Measurements from ENCODE around the gene HIVEP1.

HIVEP1 gene

DNA sequence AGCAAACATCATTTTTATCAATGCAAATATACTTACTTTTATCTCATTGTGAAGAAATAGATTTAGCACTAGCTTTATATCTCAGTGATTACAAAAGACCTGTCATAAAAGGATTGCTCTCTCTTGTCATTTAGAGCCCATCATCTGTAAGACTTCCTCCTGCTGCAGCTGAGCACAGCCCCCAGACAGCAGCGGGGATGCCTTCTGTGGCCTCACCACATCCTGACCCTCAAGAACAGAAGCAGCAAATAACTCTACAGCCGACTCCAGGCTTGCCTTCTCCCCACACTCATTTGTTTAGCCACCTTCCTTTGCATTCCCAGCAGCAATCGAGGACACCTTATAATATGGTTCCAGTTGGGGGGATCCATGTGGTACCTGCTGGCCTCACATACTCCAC is 151.0 kb downstream of the HIVEP1 start:
- no peak for DNase-seq (ENCODE audit: extremely low spot score)
- ChIA-PET POLR2A (no interaction called here), CTCF (no interaction called here)
- TF ChIP-seq TARDBP (IDR thresholded peaks at IDR 0.05) (no peak), FOXM1 (IDR thresholded peaks at IDR 0.05; ENCODE audit: borderline replicate concordance) (no peak), ZNF384 (IDR thresholded peaks at IDR 0.05) (no peak), BHLHE40 (IDR thresholded peaks at IDR 0.05; ENCODE audit: borderline replicate concordance) (no peak), NFRKB (IDR thresholded peaks at IDR 0.05) (no peak), HDGF (IDR thresholded peaks at IDR 0.05; ENCODE audit: borderline replicate concordance) (no peak), SP1 (IDR thresholded peaks at IDR 0.05) (no peak), ARNT (IDR thresholded peaks at IDR 0.05) (no peak), FOXA1 (IDR thresholded peaks at IDR 0.05) (no peak), ELF4 (IDR thresholded peaks at IDR 0.05) (no peak), FOXK2 (IDR thresholded peaks at IDR 0.05) (no peak)
- TF ChIP-seq, protein P1, sequence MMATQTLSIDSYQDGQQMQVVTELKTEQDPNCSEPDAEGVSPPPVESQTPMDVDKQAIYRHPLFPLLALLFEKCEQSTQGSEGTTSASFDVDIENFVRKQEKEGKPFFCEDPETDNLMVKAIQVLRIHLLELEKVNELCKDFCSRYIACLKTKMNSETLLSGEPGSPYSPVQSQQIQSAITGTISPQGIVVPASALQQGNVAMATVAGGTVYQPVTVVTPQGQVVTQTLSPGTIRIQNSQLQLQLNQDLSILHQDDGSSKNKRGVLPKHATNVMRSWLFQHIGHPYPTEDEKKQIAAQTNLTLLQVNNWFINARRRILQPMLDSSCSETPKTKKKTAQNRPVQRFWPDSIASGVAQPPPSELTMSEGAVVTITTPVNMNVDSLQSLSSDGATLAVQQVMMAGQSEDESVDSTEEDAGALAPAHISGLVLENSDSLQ (IDR thresholded peaks at IDR 0.05), result no peak

DNA sequence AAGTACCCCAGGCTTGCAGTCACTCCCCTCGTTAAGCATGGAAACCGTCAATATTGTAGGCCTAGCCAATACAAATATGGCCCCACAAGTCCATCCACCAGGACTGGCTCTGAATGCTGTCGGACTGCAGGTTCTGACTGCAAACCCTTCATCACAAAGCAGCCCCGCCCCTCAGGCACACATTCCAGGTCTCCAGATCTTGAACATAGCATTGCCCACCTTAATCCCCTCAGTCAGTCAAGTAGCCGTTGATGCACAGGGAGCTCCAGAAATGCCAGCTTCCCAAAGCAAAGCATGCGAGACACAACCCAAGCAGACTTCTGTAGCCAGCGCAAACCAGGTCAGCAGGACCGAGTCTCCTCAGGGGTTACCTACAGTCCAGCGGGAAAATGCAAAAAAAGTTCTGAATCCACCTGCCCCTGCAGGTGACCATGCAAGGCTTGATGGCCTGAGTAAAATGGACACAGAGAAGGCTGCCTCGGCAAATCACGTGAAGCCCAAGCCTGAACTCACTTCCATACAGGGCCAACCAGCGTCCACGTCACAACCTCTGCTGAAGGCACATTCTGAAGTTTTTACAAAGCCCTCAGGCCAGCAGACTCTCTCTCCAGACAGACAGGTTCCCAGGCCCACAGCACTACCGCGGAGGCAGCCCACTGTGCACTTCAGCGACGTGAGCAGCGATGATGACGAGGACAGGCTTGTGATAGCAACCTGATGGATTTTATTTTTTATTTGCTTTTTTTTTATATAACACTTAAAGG is 151.8 kb downstream of the HIVEP1 start:
- ChIA-PET CTCF (no interaction called here), POLR2A (no interaction called here)
- TF ChIP-seq HDGF (IDR thresholded peaks at IDR 0.05; ENCODE audit: borderline replicate concordance), result no peak
- no peak for TF ChIP-seq FOXK2 (IDR thresholded peaks at IDR 0.05)
- no peak for TF ChIP-seq ARNT (IDR thresholded peaks at IDR 0.05)
- no peak for TF ChIP-seq FOXA1 (IDR thresholded peaks at IDR 0.05)
- no peak for TF ChIP-seq SUZ12 (IDR thresholded peaks at IDR 0.05)
- TF ChIP-seq NFRKB (IDR thresholded peaks at IDR 0.05), result no peak
- no peak for TF ChIP-seq ELF4 (IDR thresholded peaks at IDR 0.05)
- TF ChIP-seq, protein P1 (IDR thresholded peaks at IDR 0.05), result no peak
- TF ChIP-seq ZNF384 (IDR thresholded peaks at IDR 0.05), result no peak
- DNase-seq (ENCODE audit: extremely low spot score), result no peak

- no peak for DNase-seq (ENCODE audit: extremely low spot score)
- TF ChIP-seq, protein P1 (IDR thresholded peaks at IDR 0.05), result no peak
- no peak for TF ChIP-seq ARNT (IDR thresholded peaks at IDR 0.05)
- TF ChIP-seq FOXM1 (IDR thresholded peaks at IDR 0.05; ENCODE audit: borderline replicate concordance), result no peak
- no peak for TF ChIP-seq LEF1 (IDR thresholded peaks at IDR 0.05; ENCODE audit: borderline replicate concordance)
- TF ChIP-seq BHLHE40 (IDR thresholded peaks at IDR 0.05; ENCODE audit: borderline replicate concordance), result no peak
- TF ChIP-seq ZNF384 (IDR thresholded peaks at IDR 0.05), result no peak
- CTCF ChIA-PET, result no interaction called here
- POLR2A ChIA-PET, result no interaction called here
These were observed 152.3 kb downstream of the HIVEP1 start for GRCh38 chr6:12164508-12164770.

GRCh38 chr6:12165297-12165696 is 153.2 kb downstream of the HIVEP1 start:
- POLR2A ChIA-PET, result no interaction called here
- CTCF ChIA-PET, result no interaction called here
- no peak for DNase-seq (ENCODE audit: extremely low spot score)
- TF ChIP-seq, protein P1 (IDR thresholded peaks at IDR 0.05), result no peak
- TF ChIP-seq BHLHE40 (IDR thresholded peaks at IDR 0.05; ENCODE audit: borderline replicate concordance) (no peak), FOXA1 (IDR thresholded peaks at IDR 0.05) (no peak), L3MBTL2 (conservative IDR thresholded peaks at IDR 0.05) (no peak), HDGF (IDR thresholded peaks at IDR 0.05; ENCODE audit: borderline replicate concordance) (no peak), NFRKB (IDR thresholded peaks at IDR 0.05) (no peak), ARNT (IDR thresholded peaks at IDR 0.05) (no peak), ZNF384 (IDR thresholded peaks at IDR 0.05) (no peak), CTBP1 (IDR thresholded peaks at IDR 0.05; ENCODE audit: borderline replicate concordance) (no peak), SP1 (IDR thresholded peaks at IDR 0.05) (no peak), LEF1 (IDR thresholded peaks at IDR 0.05; ENCODE audit: borderline replicate concordance) (no peak)

DNA sequence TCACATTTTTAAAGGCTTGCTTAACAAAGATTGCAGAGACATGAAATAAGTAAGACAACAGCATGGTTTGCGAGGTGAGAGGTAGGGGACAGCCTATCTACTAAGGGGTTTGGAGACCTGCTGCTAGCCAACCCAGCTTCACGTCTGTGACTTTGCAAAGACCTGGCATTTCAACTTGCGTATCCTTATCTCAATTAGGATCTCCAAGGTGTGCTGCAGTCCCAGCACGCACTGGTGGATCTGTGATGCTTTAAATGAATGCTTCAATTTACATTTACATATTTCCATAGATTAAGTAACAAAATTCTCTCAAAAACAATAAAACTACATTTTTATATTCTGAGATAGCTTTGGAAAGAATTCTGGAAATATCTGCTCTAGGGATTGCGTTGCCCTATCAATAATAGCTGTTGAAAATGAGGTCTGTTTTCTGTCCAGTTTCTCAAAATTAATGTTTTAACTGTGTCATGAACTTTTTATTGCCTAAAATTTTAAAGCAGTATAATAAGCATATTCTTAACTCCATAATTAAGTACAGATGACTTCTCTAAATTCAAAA is 153.7 kb downstream of the HIVEP1 start:
- DNase-seq (ENCODE audit: extremely low spot score), result no peak
- POLR2A ChIA-PET, result no interaction called here
- CTCF ChIA-PET, result no interaction called here
- TF ChIP-seq, protein P1 (IDR thresholded peaks at IDR 0.05), result no peak
- TF ChIP-seq FOXM1 (IDR thresholded peaks at IDR 0.05; ENCODE audit: borderline replicate concordance) (no peak), FOXK2 (IDR thresholded peaks at IDR 0.05) (no peak), CTBP1 (IDR thresholded peaks at IDR 0.05; ENCODE audit: borderline replicate concordance) (no peak), TARDBP (IDR thresholded peaks at IDR 0.05) (no peak), L3MBTL2 (conservative IDR thresholded peaks at IDR 0.05) (no peak), BHLHE40 (IDR thresholded peaks at IDR 0.05; ENCODE audit: borderline replicate concordance) (no peak), SUZ12 (IDR thresholded peaks at IDR 0.05) (no peak), FOXA1 (IDR thresholded peaks at IDR 0.05) (no peak), ZNF384 (IDR thresholded peaks at IDR 0.05) (no peak), LEF1 (IDR thresholded peaks at IDR 0.05; ENCODE audit: borderline replicate concordance) (no peak), HDGF (IDR thresholded peaks at IDR 0.05; ENCODE audit: borderline replicate concordance) (no peak), ARNT (IDR thresholded peaks at IDR 0.05) (no peak), NFRKB (IDR thresholded peaks at IDR 0.05) (no peak), ELF4 (IDR thresholded peaks at IDR 0.05) (no peak), SP1 (IDR thresholded peaks at IDR 0.05) (no peak)
